ENCODE measurements around the gene EFS. TPM values are rescaled to one million over a fixed set of nuclear protein-coding genes. Genes with fewer than 3 reads are reported as not detected.

Gene EFS
- total and polyA plus RNA-seq, 2 experiments from 2014 or later, result 9.7 to 21.9 TPM

DNA sequence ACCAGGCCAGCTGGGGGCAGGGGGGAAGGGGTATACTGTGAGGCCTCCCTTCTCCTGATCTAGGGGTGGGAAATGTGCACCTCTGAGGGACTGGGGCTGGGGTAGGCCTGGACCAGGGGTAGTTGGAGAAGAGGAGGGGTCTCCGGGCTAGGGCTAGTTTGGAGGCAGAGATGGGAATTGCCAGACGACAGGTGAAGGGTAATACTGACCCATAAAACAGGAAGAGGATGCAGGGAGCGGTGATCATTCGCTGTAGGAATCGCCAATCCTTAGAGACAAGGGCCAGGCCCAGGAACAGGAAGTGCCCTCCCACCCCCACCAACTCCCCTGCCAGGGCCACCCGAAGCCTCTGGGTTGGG lies 16.7 kb downstream of the EFS start:
- Histone ChIP-seq H3K4me3 (no peak overlapping the region), H3K79me2 (no peaks in the 10 kb centered on the region), H3K27ac (no peak overlapping the region), H3K4me2 (no peak overlapping the region), H3K36me3 (replicated peaks; ENCODE audit: insufficient read depth, low read depth) (no peaks in the 10 kb centered on the region), H3K9me2 (replicated peaks; ENCODE audit: insufficient read depth) (no peaks in the 10 kb centered on the region), H3K9me3 (ENCODE audit: low read depth) (no peaks in the 10 kb centered on the region), H4K20me1 (ENCODE audit: insufficient read depth, poor library complexity, severe bottlenecking) (no peaks in the 10 kb centered on the region), H3K4me1 (ENCODE audit: insufficient read depth) (no peaks in the 10 kb centered on the region), H2AFZ (no peak overlapping the region), H3K27me3 (no peaks in the 10 kb centered on the region)
- TF ChIP-seq EZH2 (IDR thresholded peaks at IDR 0.05; ENCODE audit: borderline replicate concordance), result no peak
- TF ChIP-seq CTCF (IDR thresholded peaks at IDR 0.05; ENCODE audit: poor library complexity), result no peak
- no peak for TF ChIP-seq EZH2phosphoT487 (IDR thresholded peaks at IDR 0.05; ENCODE audit: low read depth, severe bottlenecking, unreplicated experiment)
- WGBS (ENCODE audit: low lambda C conversion rate, missing lambda C conversion rate), result 100% methylated on average over 2 of the region's 6 CpGs
- DNase-seq (ENCODE audit: low spot score), result no peak

- no peaks in the 10 kb centered on the region for H3K9me3 ChIP-seq (ENCODE audit: low read depth)
- no peak overlapping the region for H2AFZ ChIP-seq
- H3K4me3 ChIP-seq, result no peak overlapping the region
- no peaks in the 10 kb centered on the region for H3K27me3 ChIP-seq
- H4K20me1 ChIP-seq (ENCODE audit: insufficient read depth, poor library complexity, severe bottlenecking), result no peaks in the 10 kb centered on the region
- 98% methylated on average over 16 of the region's 19 CpGs for WGBS (ENCODE audit: low lambda C conversion rate, missing lambda C conversion rate)
- no peaks in the 10 kb centered on the region for H3K9me2 ChIP-seq (replicated peaks; ENCODE audit: insufficient read depth)
- DNase-seq (ENCODE audit: low spot score), result no peak
- H3K27ac ChIP-seq, result no peak overlapping the region
- H3K36me3 ChIP-seq (replicated peaks; ENCODE audit: insufficient read depth, low read depth), result no peaks in the 10 kb centered on the region
- no peak overlapping the region for H3K4me2 ChIP-seq
- H3K79me2 ChIP-seq, result no peaks in the 10 kb centered on the region
- no peaks in the 10 kb centered on the region for H3K4me1 ChIP-seq (ENCODE audit: insufficient read depth)
- no peak for TF ChIP-seq EZH2 (IDR thresholded peaks at IDR 0.05; ENCODE audit: borderline replicate concordance)
- TF ChIP-seq EZH2phosphoT487 (IDR thresholded peaks at IDR 0.05; ENCODE audit: low read depth, severe bottlenecking, unreplicated experiment), result no peak
- no peak for TF ChIP-seq CTCF (IDR thresholded peaks at IDR 0.05; ENCODE audit: poor library complexity)
Observed at GRCh38 chr14:23347406-23348296, 17.3 kb downstream of the EFS start.

DNA sequence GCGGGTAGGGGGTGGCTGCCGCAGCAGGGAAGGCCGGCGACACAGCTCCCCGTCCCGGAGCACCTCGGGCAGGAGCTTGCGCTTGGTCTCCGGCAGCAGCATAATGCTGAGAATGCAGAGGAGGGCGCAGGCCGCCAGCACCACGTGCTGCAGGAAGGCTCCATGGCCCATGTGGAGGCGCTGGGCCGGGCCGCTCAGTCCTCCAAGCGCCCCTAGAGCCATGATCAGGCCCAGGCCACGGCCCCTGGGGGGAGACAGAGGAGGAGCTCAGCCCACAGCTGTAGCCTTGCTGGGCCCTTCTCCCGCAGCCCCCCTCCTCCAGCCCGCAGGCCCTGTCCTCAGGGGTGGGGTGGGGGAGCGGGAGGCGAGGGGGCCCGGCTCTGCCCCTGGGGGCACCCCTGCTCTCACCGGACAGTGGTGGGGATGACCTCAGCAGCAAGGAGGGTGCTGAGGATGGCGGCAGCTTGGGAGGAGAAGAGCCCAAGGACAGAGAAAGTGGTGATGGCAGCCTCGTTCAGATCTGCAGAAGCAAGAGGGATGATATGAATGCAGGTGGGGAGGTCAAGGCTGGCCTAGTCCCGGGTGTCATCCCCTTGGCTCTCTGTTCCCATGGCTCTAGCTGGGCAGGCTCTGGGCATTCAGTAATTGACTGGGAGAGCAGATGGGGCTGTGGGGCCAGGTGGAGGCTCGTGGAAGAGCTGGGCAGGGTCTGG lies 18.1 kb downstream of the EFS start:
- no peak for DNase-seq (ENCODE audit: low spot score)
- H3K9me2 ChIP-seq (replicated peaks; ENCODE audit: insufficient read depth), result no peaks in the 10 kb centered on the region
- H3K36me3 ChIP-seq (replicated peaks; ENCODE audit: insufficient read depth, low read depth), result no peaks in the 10 kb centered on the region
- no peak overlapping the region for H2AFZ ChIP-seq
- no peaks in the 10 kb centered on the region for H3K27me3 ChIP-seq
- no peak overlapping the region for H3K27ac ChIP-seq
- H3K4me1 ChIP-seq (ENCODE audit: insufficient read depth), result no peaks in the 10 kb centered on the region
- no peaks in the 10 kb centered on the region for H3K79me2 ChIP-seq
- H4K20me1 ChIP-seq (ENCODE audit: insufficient read depth, poor library complexity, severe bottlenecking), result no peaks in the 10 kb centered on the region
- no peak for TF ChIP-seq CTCF (IDR thresholded peaks at IDR 0.05; ENCODE audit: poor library complexity)
- no peak for TF ChIP-seq EZH2phosphoT487 (IDR thresholded peaks at IDR 0.05; ENCODE audit: low read depth, severe bottlenecking, unreplicated experiment)
- no peak for TF ChIP-seq EZH2 (IDR thresholded peaks at IDR 0.05; ENCODE audit: borderline replicate concordance)
- H3K4me3 ChIP-seq, result no peak overlapping the region
- H3K4me2 ChIP-seq, result no peak overlapping the region
- H3K9me3 ChIP-seq (ENCODE audit: low read depth), result no peaks in the 10 kb centered on the region
- WGBS (ENCODE audit: low lambda C conversion rate, missing lambda C conversion rate), result 90% methylated on average over 22 of the region's 27 CpGs
